HFF-Myc (cell line): Measurements from ENCODE around the gene OR2A5.

ENCODE experiments used
- DNase-seq: peaks from one replicate; pipeline ENCODE4 v3.0.0-alpha.2; 2011; ENCODE audit warnings: low read depth; ENCODE audit errors: extremely low read depth
- H3K4me3 ChIP-seq: replicated peaks from 2 replicates; pipeline ENCODE4 v1.5.1; 2011; ENCODE audit warnings: low read depth, mild to moderate bottlenecking, control low read depth, low read length
- CTCF ChIP-seq: IDR thresholded peaks from 2 replicates; pipeline ENCODE4 v1.5.1; 2012; ENCODE audit warnings: mild to moderate bottlenecking, low read depth, low read length, control low read depth; ENCODE audit errors: missing control alignments

Gene OR2A5

GRCh38 chr7:144102041-144102440, 53.3 kb downstream of the OR2A5 start:
- no peak for DNase-seq
- no peak overlapping the region for H3K4me3 ChIP-seq
- TF ChIP-seq CTCF = no peak

- TF ChIP-seq CTCF = no peak
- DNase-seq = no peak
- no peak overlapping the region for H3K4me3 ChIP-seq
These were observed 56.5 kb downstream of the OR2A5 start for GRCh38 chr7:144105211-144105610.
